ENCODE data around the gene TUBGCP6. TPM values are rescaled to one million over a fixed set of nuclear protein-coding genes. Genes with fewer than 3 reads are reported as not detected.

The TUBGCP6 gene
- total and polyA plus RNA-seq, 2 experiments from 2014 or later, result 26.2 to 31.5 TPM

DNA sequence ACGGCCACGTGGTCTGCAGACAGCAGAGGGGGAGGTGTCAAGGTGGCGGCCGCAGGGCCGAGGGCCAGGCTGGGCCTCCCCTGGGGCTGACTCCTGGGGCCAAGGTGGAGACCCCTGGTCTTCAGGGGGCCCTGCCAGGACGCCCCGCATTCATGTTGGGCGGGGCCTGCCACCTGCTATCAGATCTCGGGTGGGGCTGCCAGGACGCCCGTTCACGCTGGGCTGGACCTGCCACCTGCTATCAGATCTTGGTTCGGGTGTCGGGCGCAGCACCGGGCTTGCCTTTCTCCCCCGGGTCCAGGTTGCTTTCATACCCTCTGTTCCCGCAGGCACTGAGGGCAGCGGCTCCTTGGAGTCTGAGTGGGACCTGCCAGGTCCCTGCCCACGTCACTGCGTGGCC, 41.5 kb upstream of the TUBGCP6 start:
- no peak for DNase-seq (ENCODE audit: low spot score)
- no peak overlapping the region for H2AFZ ChIP-seq
- no peaks in the 10 kb centered on the region for H3K27me3 ChIP-seq
- H3K27ac ChIP-seq, result no peak overlapping the region
- no peak overlapping the region for H3K4me3 ChIP-seq
- H4K20me1 ChIP-seq (ENCODE audit: insufficient read depth, poor library complexity, severe bottlenecking), result peaks cover 30% of the 10 kb centered on the region
- H3K4me1 ChIP-seq (ENCODE audit: insufficient read depth), result peaks cover 12% of the 10 kb centered on the region
- no peaks in the 10 kb centered on the region for H3K36me3 ChIP-seq (replicated peaks; ENCODE audit: insufficient read depth, low read depth)
- H3K79me2 ChIP-seq, result peaks cover 44% of the 10 kb centered on the region
- no peak overlapping the region for H3K4me2 ChIP-seq
- no peaks in the 10 kb centered on the region for H3K9me3 ChIP-seq (ENCODE audit: low read depth)
- no peaks in the 10 kb centered on the region for H3K9me2 ChIP-seq (replicated peaks; ENCODE audit: insufficient read depth)
- no peak for TF ChIP-seq EZH2 (IDR thresholded peaks at IDR 0.05; ENCODE audit: borderline replicate concordance)
- TF ChIP-seq, protein P1, sequence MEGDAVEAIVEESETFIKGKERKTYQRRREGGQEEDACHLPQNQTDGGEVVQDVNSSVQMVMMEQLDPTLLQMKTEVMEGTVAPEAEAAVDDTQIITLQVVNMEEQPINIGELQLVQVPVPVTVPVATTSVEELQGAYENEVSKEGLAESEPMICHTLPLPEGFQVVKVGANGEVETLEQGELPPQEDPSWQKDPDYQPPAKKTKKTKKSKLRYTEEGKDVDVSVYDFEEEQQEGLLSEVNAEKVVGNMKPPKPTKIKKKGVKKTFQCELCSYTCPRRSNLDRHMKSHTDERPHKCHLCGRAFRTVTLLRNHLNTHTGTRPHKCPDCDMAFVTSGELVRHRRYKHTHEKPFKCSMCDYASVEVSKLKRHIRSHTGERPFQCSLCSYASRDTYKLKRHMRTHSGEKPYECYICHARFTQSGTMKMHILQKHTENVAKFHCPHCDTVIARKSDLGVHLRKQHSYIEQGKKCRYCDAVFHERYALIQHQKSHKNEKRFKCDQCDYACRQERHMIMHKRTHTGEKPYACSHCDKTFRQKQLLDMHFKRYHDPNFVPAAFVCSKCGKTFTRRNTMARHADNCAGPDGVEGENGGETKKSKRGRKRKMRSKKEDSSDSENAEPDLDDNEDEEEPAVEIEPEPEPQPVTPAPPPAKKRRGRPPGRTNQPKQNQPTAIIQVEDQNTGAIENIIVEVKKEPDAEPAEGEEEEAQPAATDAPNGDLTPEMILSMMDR (IDR thresholded peaks at IDR 0.05; ENCODE audit: poor library complexity), result no peak
- no peak for TF ChIP-seq EZH2phosphoT487 (IDR thresholded peaks at IDR 0.05; ENCODE audit: low read depth, severe bottlenecking, unreplicated experiment)
- WGBS (ENCODE audit: low lambda C conversion rate, missing lambda C conversion rate), result 97% methylated on average over 21 of the region's 21 CpGs

DNA sequence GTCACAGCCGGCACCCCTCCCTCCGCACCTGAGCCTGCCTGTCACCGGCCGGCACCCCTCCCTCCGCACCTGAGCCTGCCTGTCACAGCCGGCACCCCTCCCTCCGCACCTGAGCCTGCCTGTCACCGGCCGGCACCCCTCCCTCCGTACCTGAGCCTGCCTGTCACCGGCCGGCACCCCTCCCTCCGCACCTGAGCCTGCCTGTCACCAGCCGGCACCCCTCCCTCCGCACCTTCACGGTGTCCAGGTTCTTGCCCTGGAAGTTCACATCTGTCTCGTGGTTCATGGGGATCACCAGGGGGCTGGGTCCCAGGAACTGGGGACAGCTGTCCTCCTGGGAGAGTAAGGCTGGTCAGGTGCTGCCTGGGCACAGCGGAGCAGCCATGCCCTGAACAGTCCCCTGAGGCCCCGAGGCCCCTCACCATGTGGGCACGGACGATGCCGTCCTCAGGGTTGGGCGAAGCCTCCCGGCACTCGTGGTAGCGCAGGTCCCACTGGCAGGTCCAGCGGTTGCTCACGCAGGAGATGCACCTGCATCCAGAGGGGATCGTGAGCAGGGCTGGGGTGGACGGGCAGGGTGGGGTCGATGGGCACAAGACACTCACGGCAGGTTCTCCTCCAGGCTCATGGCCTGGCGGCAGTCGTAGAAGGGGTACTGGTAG, 40.9 kb upstream of the TUBGCP6 start:
- peaks cover 25% of the 10 kb centered on the region for H4K20me1 ChIP-seq (ENCODE audit: insufficient read depth, poor library complexity, severe bottlenecking)
- H3K27me3 ChIP-seq, result no peaks in the 10 kb centered on the region
- H3K9me2 ChIP-seq (replicated peaks; ENCODE audit: insufficient read depth), result no peaks in the 10 kb centered on the region
- no peaks in the 10 kb centered on the region for H3K9me3 ChIP-seq (ENCODE audit: low read depth)
- H3K79me2 ChIP-seq, result peaks cover 38% of the 10 kb centered on the region
- H3K27ac ChIP-seq, result no peak overlapping the region
- no peak overlapping the region for H2AFZ ChIP-seq
- peaks cover 12% of the 10 kb centered on the region for H3K4me1 ChIP-seq (ENCODE audit: insufficient read depth)
- 95% methylated on average over 23 of the region's 34 CpGs for WGBS (ENCODE audit: low lambda C conversion rate, missing lambda C conversion rate)
- H3K4me2 ChIP-seq, result no peak overlapping the region
- H3K36me3 ChIP-seq (replicated peaks; ENCODE audit: insufficient read depth, low read depth), result no peaks in the 10 kb centered on the region
- no peak for DNase-seq (ENCODE audit: low spot score)
- H3K4me3 ChIP-seq, result no peak overlapping the region
- TF ChIP-seq, protein P1 (IDR thresholded peaks at IDR 0.05; ENCODE audit: poor library complexity), result no peak

GRCh38 chr22:50284479-50284878, 39.7 kb upstream of the TUBGCP6 start:
- H3K4me3 ChIP-seq, result no peak overlapping the region
- no peak overlapping the region for H3K4me2 ChIP-seq
- no peak for TF ChIP-seq EZH2phosphoT487 (IDR thresholded peaks at IDR 0.05; ENCODE audit: low read depth, severe bottlenecking, unreplicated experiment)
- TF ChIP-seq, protein P1 (IDR thresholded peaks at IDR 0.05; ENCODE audit: poor library complexity), result no peak
- TF ChIP-seq EZH2 (IDR thresholded peaks at IDR 0.05; ENCODE audit: borderline replicate concordance), result no peak
- H3K27me3 ChIP-seq, result no peaks in the 10 kb centered on the region
- no peak overlapping the region for H3K27ac ChIP-seq
- H4K20me1 ChIP-seq (ENCODE audit: insufficient read depth, poor library complexity, severe bottlenecking), result peaks cover 17% of the 10 kb centered on the region
- H3K9me3 ChIP-seq (ENCODE audit: low read depth), result no peaks in the 10 kb centered on the region
- no peak overlapping the region for H2AFZ ChIP-seq
- H3K4me1 ChIP-seq (ENCODE audit: insufficient read depth), result peaks cover 12% of the 10 kb centered on the region
- no peaks in the 10 kb centered on the region for H3K36me3 ChIP-seq (replicated peaks; ENCODE audit: insufficient read depth, low read depth)
- no peaks in the 10 kb centered on the region for H3K9me2 ChIP-seq (replicated peaks; ENCODE audit: insufficient read depth)
- WGBS (ENCODE audit: low lambda C conversion rate, missing lambda C conversion rate), result 92% methylated on average over 12 of the region's 13 CpGs
- no peak for DNase-seq (ENCODE audit: low spot score)
- H3K79me2 ChIP-seq, result peaks cover 26% of the 10 kb centered on the region

All from hepatocyte (in vitro differentiated cells).